Panc1 (cell line): ENCODE results near the gene SLC6A12. TPM values are rescaled to one million over a fixed set of nuclear protein-coding genes. Genes with fewer than 3 reads are reported as not detected.

ENCODE experiments used
- ATAC-seq: fragments of 200-7000 bp; cut with Tn5 transposase; 2 replicates; pipeline ENCODE4 v1.9.1; 2020; ENCODE audit warnings: mild to moderate bottlenecking, moderate library complexity
- BruUV-seq: library from RNA; stranded (reverse); fragments of 400-500 nt; replicated peaks from 2 replicates; lab custom pipeline; 2021; lab: Mats Ljungman, UMichigan
- CTCF ChIA-PET: fragments of 300-600 bp; sonication (Branson Sonifier 250); formaldehyde crosslinking; loops from one replicate; lab custom pipeline; 2022; ENCODE audit warnings: antibody characterized with exemption; lab: Charles Lee
- POLR2A ChIA-PET: fragments of 300-600 bp; sonication (Branson Sonifier 250); formaldehyde crosslinking; loops from one replicate; lab custom pipeline; 2022; ENCODE audit warnings: antibody characterized with exemption; lab: Charles Lee
- DNase-seq: peaks from one replicate; pipeline ENCODE4 v3.0.0-alpha.2; 2010; ENCODE audit warnings: low read depth, low spot score
- H3K27ac ChIP-seq: 2 replicates; pipeline ENCODE4 v1.5.1; 2011; ENCODE audit warnings: mild to moderate bottlenecking, low read length, inconsistent platforms
- H3K27me3 ChIP-seq: fragments of 200-500 bp; sonication (Bioruptor generic); 2 replicates; pipeline ENCODE4 v1.6.0; 2014; ENCODE audit warnings: low read length, inconsistent platforms; ENCODE audit not compliant: control insufficient read depth, insufficient read depth
- H3K36me3 ChIP-seq: fragments of 200-500 bp; sonication (Bioruptor generic); 2 replicates; pipeline ENCODE4 v1.5.1; 2014; ENCODE audit warnings: inconsistent platforms, mild to moderate bottlenecking, low read length, moderate library complexity; ENCODE audit not compliant: control insufficient read depth, insufficient read depth
- H3K4me1 ChIP-seq: 2 replicates; pipeline ENCODE4 v1.5.1; 2011; ENCODE audit warnings: inconsistent platforms, mild to moderate bottlenecking, low read length, moderate library complexity; ENCODE audit not compliant: control insufficient read depth, insufficient read depth
- H3K4me3 ChIP-seq, 2 experiments: 2 replicates each; pipeline ENCODE4 v1.5.1; 2011 to 2012; ENCODE audit warnings: low read depth in 2 of 2, low read length in 2 of 2, mild to moderate bottlenecking in 2 of 2, inconsistent platforms in 1 of 2, moderate library complexity in 1 of 2
- H3K9me3 ChIP-seq: fragments of 200-500 bp; sonication (Bioruptor generic); 2 replicates; pipeline ENCODE4 v1.5.1; 2014; ENCODE audit warnings: low read depth, mild to moderate bottlenecking, inconsistent platforms, low read length, moderate library complexity; ENCODE audit not compliant: control insufficient read depth, insufficient read depth
- CTCF ChIP-seq: fragments of 450-650 bp; IDR thresholded peaks from 2 replicates; pipeline ENCODE4 v1.5.1; 2017; ENCODE audit warnings: mild to moderate bottlenecking
- POLR2AphosphoS5 ChIP-seq: IDR thresholded peaks from 2 replicates; pipeline ENCODE4 v1.6.1; 2012; ENCODE audit warnings: mild to moderate bottlenecking, low read depth, low read length, moderate library complexity
- REST ChIP-seq, 2 experiments: IDR thresholded peaks; 2 replicates each; pipeline ENCODE4 v1.6.1; 2011 to 2012; ENCODE audit warnings: low read depth in 2 of 2, control low read depth in 1 of 2, low read length in 1 of 2, mild to moderate bottlenecking in 1 of 2, moderate library complexity in 1 of 2; ENCODE audit not compliant: insufficient read depth in 1 of 2
- SIN3A ChIP-seq: IDR thresholded peaks from 2 replicates; pipeline ENCODE4 v1.6.1; 2012; ENCODE audit warnings: low read depth, mild to moderate bottlenecking, low read length, moderate library complexity, borderline replicate concordance; ENCODE audit not compliant: insufficient read depth
- TCF7L2 ChIP-seq: IDR thresholded peaks from 2 replicates; pipeline ENCODE4 v1.6.1; 2011; ENCODE audit warnings: mild to moderate bottlenecking, low read depth, low read length, inconsistent platforms
- in situ Hi-C: cut with HindIII; loops from 2 replicates; pipeline ENCODE4 v1.10.0; 2016; ENCODE audit warnings: low sequenced_read_pairs, low pct_unique_long_range_greater_than_20kb
- intact Hi-C: fragments of 100-400 bp; cut with micrococcal nuclease; formaldehyde crosslinking; loops from one replicate; pipeline ENCODE4 v1.10.0; 2022; ENCODE audit not compliant: unreplicated experiment
- total RNA-seq: library from RNA; stranded (reverse); gene quantifications from one replicate; pipeline ENCODE4 v1.2.1, GENCODE V29; 2021; ENCODE audit not compliant: unreplicated experiment

The SLC6A12 gene
- total RNA-seq, 1 experiment from 2014 or later = 1.0 TPM

- ATAC-seq (no peak), DNase-seq (no peak)
- ChIA-PET POLR2A (no interaction called here), CTCF (no interaction called here)
- no peaks in the 10 kb centered on the region for H3K4me1 ChIP-seq
- intact Hi-C loops = no loop called here
- no peak overlapping the region for H3K4me3 ChIP-seq
- TF ChIP-seq REST (IDR thresholded peaks at IDR 0.05; ENCODE audit: insufficient read depth in 1 of 2, low read depth in 2 of 2, low read length in 1 of 2) = no peak
- no peak for TF ChIP-seq POLR2AphosphoS5
- no peak for TF ChIP-seq CTCF
- TF ChIP-seq TCF7L2 = no peak
- no peak for TF ChIP-seq SIN3A
- no peaks in the 10 kb centered on the region for H3K27me3 ChIP-seq
- H3K9me3 ChIP-seq = no peaks in the 10 kb centered on the region
- no peaks in the 10 kb centered on the region for H3K36me3 ChIP-seq
- in situ Hi-C loops = no loop called here
- no peak overlapping the region for H3K27ac ChIP-seq
- BruUV-seq = no TSS peak
These were observed 10.4 kb upstream of the SLC6A12 start for GRCh38 chr12:224330-224729.

- Histone ChIP-seq H3K27ac (no peak overlapping the region), H3K27me3 (no peaks in the 10 kb centered on the region), H3K36me3 (no peaks in the 10 kb centered on the region), H3K4me3 (no peak overlapping the region), H3K9me3 (no peaks in the 10 kb centered on the region), H3K4me1 (no peaks in the 10 kb centered on the region)
- no peak for TF ChIP-seq SIN3A
- BruUV-seq = no TSS peak
- ChIA-PET CTCF (no interaction called here), POLR2A (no interaction called here)
- ATAC-seq (no peak), DNase-seq (no peak)
- intact Hi-C loops = no loop called here
- in situ Hi-C loops = no loop called here
These were observed 9.9 kb upstream of the SLC6A12 start for GRCh38 chr12:223841-224240.

- TF ChIP-seq TCF7L2 = no peak
- no peaks in the 10 kb centered on the region for H3K4me1 ChIP-seq
- H3K36me3 ChIP-seq = no peaks in the 10 kb centered on the region
- in situ Hi-C loops (no loop called here), intact Hi-C loops (no loop called here)
- no peak for ATAC-seq
- ChIA-PET CTCF (no interaction called here), POLR2A (no interaction called here)
- no peaks in the 10 kb centered on the region for H3K27me3 ChIP-seq
- no peak overlapping the region for H3K27ac ChIP-seq
- no peak for DNase-seq
- no TSS peak for BruUV-seq
- no peak overlapping the region for H3K4me3 ChIP-seq
- H3K9me3 ChIP-seq = no peaks in the 10 kb centered on the region
These were observed 7.8 kb upstream of the SLC6A12 start for GRCh38 chr12:221736-222135.
